Vagina (tissue), 2 donors: ENCODE results near the gene AKT1S1. TPM values are rescaled to one million over a fixed set of nuclear protein-coding genes. Genes with fewer than 3 reads are reported as not detected.

Experiments
- DNase-seq, 2 donors: peaks; one replicate each; pipeline ENCODE4 v3.0.0-alpha.2; 2017; ENCODE audit errors: extremely low spot score in 2 of 2
- H3K27ac ChIP-seq: fragments of 200-600 bp; sonication (generic); one replicate; pipeline ENCODE4 v1.5.1; 2019
- H3K27me3 ChIP-seq: fragments of 200-600 bp; sonication (generic); one replicate; pipeline ENCODE4 v1.5.1; 2019
- H3K36me3 ChIP-seq, 2 donors: fragments of 200-600 bp; sonication (generic); one replicate each; pipeline ENCODE4 v1.5.1; 2017 to 2019
- H3K4me1 ChIP-seq: fragments of 200-600 bp; sonication (generic); one replicate; pipeline ENCODE4 v1.5.1; 2019
- H3K4me3 ChIP-seq, 2 donors: fragments of 200-600 bp; sonication (generic); 1 replicate in 1 of 2; 2 replicates in 1 of 2; pipeline ENCODE4 v1.5.1; 2016 to 2019
- H3K9me3 ChIP-seq: fragments of 200-600 bp; sonication (generic); one replicate; pipeline ENCODE4 v1.5.1; 2019
- POLR2A ChIP-seq, 2 donors: fragments of 450-650 bp; IDR thresholded peaks; one replicate each; pipeline ENCODE4 v1.6.1; 2017; ENCODE audit warnings: antibody characterized with exemption in 2 of 2, mild to moderate bottlenecking in 2 of 2, moderate library complexity in 2 of 2
- POLR2AphosphoS5 ChIP-seq, 2 donors: sonication (generic); formaldehyde crosslinking; IDR thresholded peaks; one replicate each; pipeline ENCODE4 v1.9.0; 2017; ENCODE audit warnings: antibody characterized with exemption in 2 of 2, mild to moderate bottlenecking in 2 of 2, low read depth in 1 of 2; ENCODE audit not compliant: insufficient read depth in 1 of 2
- intact Hi-C: fragments of 100-400 bp; cut with DNase I; formaldehyde crosslinking; loops from one replicate; pipeline ENCODE4 v1.15.1; 2023
- total RNA-seq: library from RNA; depleted of rRNA; stranded (reverse); fragments of >200 nt; gene quantifications from one replicate; pipeline ENCODE4 v1.2.3, GENCODE V29; 2016
- TF ChIP-seq, protein P1 (sequence below), 3 experiments: fragments of 450-650 bp in 2 of 3; fragments of 200-600 bp in 1 of 3; sonication (generic) in 1 of 3; IDR thresholded peaks; one replicate each; pipeline ENCODE4 v1.5.1; 2017 to 2019; ENCODE audit warnings: antibody characterized with exemption in 3 of 3, mild to moderate bottlenecking in 2 of 3, moderate library complexity in 2 of 3

Gene AKT1S1
- total RNA-seq, 1 donor from 2014 or later, result 16.9 TPM

DNA sequence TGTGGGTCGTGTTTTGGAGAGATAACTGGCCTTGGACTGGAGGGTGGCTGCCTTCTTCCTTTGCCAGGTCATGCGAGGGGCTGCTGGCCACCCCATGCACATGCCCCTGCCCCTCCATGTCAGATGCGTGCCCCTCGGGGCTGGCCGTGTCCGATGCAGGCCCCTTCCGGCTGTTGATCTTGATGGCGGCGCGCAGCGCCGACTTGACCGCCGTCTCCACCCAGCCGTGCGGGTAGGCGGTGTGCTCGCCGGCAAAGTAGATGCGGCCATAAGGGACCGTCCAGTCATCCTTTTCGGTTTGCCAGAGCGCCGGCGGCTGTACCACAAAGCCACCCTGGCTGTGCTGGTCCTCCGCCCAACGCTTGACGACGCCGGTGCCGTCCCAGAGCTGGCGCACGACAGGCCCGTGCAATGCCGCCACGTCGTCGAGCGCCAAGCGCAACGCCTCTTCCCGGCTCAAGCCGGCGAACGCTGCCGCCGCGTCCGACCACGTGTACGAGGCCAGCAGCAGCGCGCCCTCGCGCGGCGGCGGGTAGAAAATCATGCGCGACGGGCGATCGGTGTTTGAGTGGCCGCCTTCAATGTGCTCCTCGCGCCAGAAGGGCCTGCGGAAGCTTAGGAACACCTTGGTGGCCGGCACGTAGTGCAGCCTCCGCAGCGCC, 12.7 kb upstream of the AKT1S1 start:
- peaks cover 11% of the 10 kb centered on the region for H3K4me1 ChIP-seq
- peaks cover 0 to 3% of the 10 kb centered on the region in 2 donors for H3K36me3 ChIP-seq
- TF ChIP-seq, protein P1, sequence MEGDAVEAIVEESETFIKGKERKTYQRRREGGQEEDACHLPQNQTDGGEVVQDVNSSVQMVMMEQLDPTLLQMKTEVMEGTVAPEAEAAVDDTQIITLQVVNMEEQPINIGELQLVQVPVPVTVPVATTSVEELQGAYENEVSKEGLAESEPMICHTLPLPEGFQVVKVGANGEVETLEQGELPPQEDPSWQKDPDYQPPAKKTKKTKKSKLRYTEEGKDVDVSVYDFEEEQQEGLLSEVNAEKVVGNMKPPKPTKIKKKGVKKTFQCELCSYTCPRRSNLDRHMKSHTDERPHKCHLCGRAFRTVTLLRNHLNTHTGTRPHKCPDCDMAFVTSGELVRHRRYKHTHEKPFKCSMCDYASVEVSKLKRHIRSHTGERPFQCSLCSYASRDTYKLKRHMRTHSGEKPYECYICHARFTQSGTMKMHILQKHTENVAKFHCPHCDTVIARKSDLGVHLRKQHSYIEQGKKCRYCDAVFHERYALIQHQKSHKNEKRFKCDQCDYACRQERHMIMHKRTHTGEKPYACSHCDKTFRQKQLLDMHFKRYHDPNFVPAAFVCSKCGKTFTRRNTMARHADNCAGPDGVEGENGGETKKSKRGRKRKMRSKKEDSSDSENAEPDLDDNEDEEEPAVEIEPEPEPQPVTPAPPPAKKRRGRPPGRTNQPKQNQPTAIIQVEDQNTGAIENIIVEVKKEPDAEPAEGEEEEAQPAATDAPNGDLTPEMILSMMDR (IDR thresholded peaks at IDR 0.05), result peak in 2 of 3 experiments; percentile 13 to 68
- TF ChIP-seq POLR2A (IDR thresholded peaks at IDR 0.05), result no peak
- TF ChIP-seq POLR2AphosphoS5 (IDR thresholded peaks at IDR 0.05; ENCODE audit: insufficient read depth in 1 of 2, low read depth in 1 of 2), result peak in 1 of 2 donors; percentile 50
- H3K27me3 ChIP-seq, result no peaks in the 10 kb centered on the region
- peak overlapping the region; percentile 1 for H3K27ac ChIP-seq
- no peak for DNase-seq
- peak overlapping the region; percentile 26 to 37 for H3K4me3 ChIP-seq
- H3K9me3 ChIP-seq, result no peaks in the 10 kb centered on the region
- intact Hi-C loops, result no loop called here

DNA sequence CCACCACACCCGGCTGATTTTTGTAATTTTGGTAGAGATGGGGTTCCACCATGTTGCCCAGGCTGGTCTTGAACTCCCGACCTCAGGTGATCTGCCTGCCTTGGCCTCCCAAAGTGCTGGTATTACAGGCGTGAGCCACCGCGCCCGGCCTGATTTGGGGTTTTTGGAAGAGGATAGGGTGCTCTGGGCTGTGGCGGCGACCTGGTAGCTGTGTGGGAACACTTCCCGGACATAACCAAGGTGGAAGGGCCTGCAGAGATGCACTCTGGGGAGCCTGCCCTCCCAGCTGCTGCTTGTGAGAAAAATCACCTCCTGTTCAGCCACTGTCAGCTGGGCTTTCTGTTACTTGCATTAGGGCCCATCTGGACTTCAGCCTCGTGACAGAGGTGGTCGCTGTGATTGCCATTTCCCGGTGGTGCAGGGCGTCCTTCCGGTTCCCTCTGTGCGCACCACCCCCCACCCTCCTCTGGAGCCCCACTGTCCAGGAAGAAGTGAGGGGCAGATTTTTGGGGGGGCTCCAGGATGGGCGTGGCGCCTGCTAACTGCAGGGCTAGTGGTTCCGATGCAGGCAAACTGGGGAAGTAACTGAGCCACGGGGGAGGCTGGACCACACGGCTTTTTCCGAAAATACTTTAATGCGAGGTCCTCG, 12.0 kb upstream of the AKT1S1 start:
- intact Hi-C loops, result no loop called here

DNA sequence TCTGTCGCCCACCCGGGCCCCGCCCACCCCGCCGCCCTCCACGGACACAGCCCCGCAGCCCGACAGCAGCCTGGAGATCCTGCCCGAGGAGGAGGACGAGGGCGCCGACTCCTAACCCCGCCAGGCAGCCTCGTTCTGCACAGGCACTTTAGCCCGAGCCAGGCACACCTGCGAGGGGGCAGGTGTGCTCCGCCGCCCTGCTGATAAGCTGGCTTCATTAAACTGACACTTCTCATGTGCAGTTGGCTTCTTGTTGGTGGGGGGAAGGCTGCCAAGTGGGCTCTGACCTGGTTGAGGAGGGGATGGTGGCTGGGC, 11.3 kb upstream of the AKT1S1 start:
- Histone ChIP-seq H3K27ac (no peak overlapping the region), H3K4me1 (peaks cover 11% of the 10 kb centered on the region), H3K27me3 (no peaks in the 10 kb centered on the region), H3K36me3 (peaks cover 4 to 17% of the 10 kb centered on the region in 2 donors), H3K4me3 (no peak overlapping the region), H3K9me3 (no peaks in the 10 kb centered on the region)
- intact Hi-C loops, result no loop called here
- TF ChIP-seq POLR2AphosphoS5 (IDR thresholded peaks at IDR 0.05; ENCODE audit: insufficient read depth in 1 of 2, low read depth in 1 of 2) (no peak), POLR2A (IDR thresholded peaks at IDR 0.05) (no peak)
- TF ChIP-seq, protein P1 (IDR thresholded peaks at IDR 0.05), result no peak
- DNase-seq, result no peak

More for the DNA sequence above, 12.0 kb upstream of the AKT1S1 start:
- Histone ChIP-seq H3K4me1 (peaks cover 11% of the 10 kb centered on the region), H3K36me3 (peaks cover 4 to 10% of the 10 kb centered on the region in 2 donors), H3K27ac (no peak overlapping the region), H3K27me3 (no peaks in the 10 kb centered on the region), H3K9me3 (no peaks in the 10 kb centered on the region), H3K4me3 (no peak overlapping the region)
- TF ChIP-seq POLR2AphosphoS5 (IDR thresholded peaks at IDR 0.05; ENCODE audit: insufficient read depth in 1 of 2, low read depth in 1 of 2), result no peak
- no peak for TF ChIP-seq POLR2A (IDR thresholded peaks at IDR 0.05)
- TF ChIP-seq, protein P1 (IDR thresholded peaks at IDR 0.05), result no peak
- DNase-seq, result no peak

DNA sequence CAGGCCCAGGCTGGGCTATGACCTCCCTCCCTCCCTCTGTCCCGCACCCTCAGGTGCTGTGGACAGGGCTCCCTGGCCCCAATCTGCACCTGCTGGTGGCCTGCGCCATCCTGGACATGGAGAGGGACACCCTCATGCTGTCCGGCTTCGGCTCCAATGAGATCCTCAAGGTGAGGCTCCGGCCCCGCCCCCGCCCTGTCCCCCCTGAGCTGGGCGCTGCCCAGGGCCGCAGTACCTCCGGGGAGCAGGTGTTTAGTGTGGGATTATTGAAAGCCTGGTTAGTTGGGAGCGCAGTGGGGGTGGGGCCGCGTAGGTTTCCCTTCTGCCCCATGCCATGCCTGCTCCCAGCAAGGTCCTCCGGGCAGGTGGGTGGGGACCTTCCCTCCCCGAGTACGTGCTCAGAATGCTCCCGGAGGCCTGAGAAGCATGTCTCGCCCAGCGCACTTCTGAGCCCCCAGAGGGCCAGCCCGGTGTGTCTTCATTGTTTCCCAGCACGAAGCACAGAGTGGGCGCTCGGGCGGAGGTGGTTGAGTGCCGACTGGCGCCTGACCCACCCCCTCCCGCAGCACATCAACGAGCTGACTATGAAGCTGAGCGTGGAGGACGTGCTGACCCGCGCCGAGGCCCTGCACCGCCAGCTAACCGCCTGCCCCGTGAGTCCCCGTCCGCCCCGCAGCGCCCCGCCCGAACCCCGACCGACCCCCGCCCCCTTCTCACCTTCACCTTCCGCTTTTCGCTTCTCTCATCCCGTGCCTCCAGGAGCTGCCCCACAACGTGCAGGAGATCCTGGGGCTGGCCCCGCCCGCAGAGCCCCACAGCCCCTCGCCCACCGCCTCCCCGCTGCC, 10.7 kb upstream of the AKT1S1 start:
- Histone ChIP-seq H3K27me3 (no peaks in the 10 kb centered on the region), H3K36me3 (peaks cover 4 to 23% of the 10 kb centered on the region in 2 donors), H3K4me1 (peaks cover 11% of the 10 kb centered on the region), H3K9me3 (no peaks in the 10 kb centered on the region), H3K27ac (no peak overlapping the region), H3K4me3 (no peak overlapping the region)
- intact Hi-C loops, result no loop called here
- no peak for TF ChIP-seq POLR2A (IDR thresholded peaks at IDR 0.05)
- TF ChIP-seq POLR2AphosphoS5 (IDR thresholded peaks at IDR 0.05; ENCODE audit: insufficient read depth in 1 of 2, low read depth in 1 of 2), result no peak
- TF ChIP-seq, protein P1 (IDR thresholded peaks at IDR 0.05), result no peak
- DNase-seq, result no peak
